ENCODE data around the gene AACS.

The AACS gene

GRCh38 chr12:125159702-125160101 is 94.5 kb downstream of the AACS start:
- Mint-ChIP-seq H3K27me3 (ENCODE audit: low read depth) (no peaks in the 10 kb centered on the region), H3K27ac (no peak overlapping the region), H3K9me3 (peaks cover 6% of the 10 kb centered on the region), H3K4me1 (no peaks in the 10 kb centered on the region), H3K36me3 (ENCODE audit: low read depth) (no peaks in the 10 kb centered on the region), H3K4me3 (no peak overlapping the region)
- no peak for TF ChIP-seq CTCF (IDR thresholded peaks at IDR 0.05; ENCODE audit: unreplicated experiment in 3 of 3)

- no peak for TF ChIP-seq CTCF (IDR thresholded peaks at IDR 0.05; ENCODE audit: unreplicated experiment in 3 of 3)
- Mint-ChIP-seq H3K27me3 (ENCODE audit: low read depth) (no peaks in the 10 kb centered on the region), H3K36me3 (ENCODE audit: low read depth) (no peaks in the 10 kb centered on the region), H3K9me3 (peaks cover 6% of the 10 kb centered on the region), H3K27ac (no peak overlapping the region), H3K4me3 (no peak overlapping the region), H3K4me1 (no peaks in the 10 kb centered on the region)
Observed at GRCh38 chr12:125160281-125160955, 95.2 kb downstream of the AACS start.

GRCh38 chr12:125161712-125162022 is 96.4 kb downstream of the AACS start:
- Mint-ChIP-seq H3K4me3 (no peak overlapping the region), H3K9me3 (peaks cover 6% of the 10 kb centered on the region)
- TF ChIP-seq CTCF (IDR thresholded peaks at IDR 0.05; ENCODE audit: unreplicated experiment in 3 of 3) = no peak

GRCh38 chr12:125162489-125163028 is 97.3 kb downstream of the AACS start:
- no peaks in the 10 kb centered on the region for H3K36me3 Mint-ChIP-seq (ENCODE audit: low read depth)
- H3K27ac Mint-ChIP-seq = no peak overlapping the region
- no peak overlapping the region for H3K4me3 Mint-ChIP-seq
- no peak for TF ChIP-seq CTCF (IDR thresholded peaks at IDR 0.05; ENCODE audit: unreplicated experiment in 3 of 3)
- H3K27me3 Mint-ChIP-seq (ENCODE audit: low read depth) = peaks cover 8% of the 10 kb centered on the region
- peaks cover 7% of the 10 kb centered on the region for H3K9me3 Mint-ChIP-seq
- no peaks in the 10 kb centered on the region for H3K4me1 Mint-ChIP-seq

More at GRCh38 chr12:125161712-125162022, 96.4 kb downstream of the AACS start:
- Mint-ChIP-seq H3K27ac (no peak overlapping the region), H3K36me3 (ENCODE audit: low read depth) (no peaks in the 10 kb centered on the region), H3K4me1 (no peaks in the 10 kb centered on the region), H3K27me3 (ENCODE audit: low read depth) (no peaks in the 10 kb centered on the region)

GRCh38 chr12:125163148-125163547 is 97.9 kb downstream of the AACS start:
- TF ChIP-seq CTCF (IDR thresholded peaks at IDR 0.05; ENCODE audit: unreplicated experiment in 3 of 3) = no peak
- Mint-ChIP-seq H3K27ac (no peak overlapping the region), H3K27me3 (ENCODE audit: low read depth) (peaks cover 14% of the 10 kb centered on the region), H3K4me1 (no peaks in the 10 kb centered on the region), H3K36me3 (ENCODE audit: low read depth) (no peaks in the 10 kb centered on the region), H3K4me3 (no peak overlapping the region), H3K9me3 (peaks cover 11% of the 10 kb centered on the region)

GRCh38 chr12:125164541-125164940 is 99.3 kb downstream of the AACS start:
- peaks cover 7% of the 10 kb centered on the region for H3K9me3 Mint-ChIP-seq
- no peaks in the 10 kb centered on the region for H3K4me1 Mint-ChIP-seq
- no peaks in the 10 kb centered on the region for H3K36me3 Mint-ChIP-seq (ENCODE audit: low read depth)
- peaks cover 15% of the 10 kb centered on the region for H3K27me3 Mint-ChIP-seq (ENCODE audit: low read depth)
- H3K4me3 Mint-ChIP-seq = no peak overlapping the region
- no peak for TF ChIP-seq CTCF (IDR thresholded peaks at IDR 0.05; ENCODE audit: unreplicated experiment in 3 of 3)
- H3K27ac Mint-ChIP-seq = no peak overlapping the region

Data from nephron (organoid).